ENCODE data around the gene SYNGR2. TPM values are rescaled to one million over a fixed set of nuclear protein-coding genes. Genes with fewer than 3 reads are reported as not detected.

The SYNGR2 gene
- total RNA-seq, 1 donor from 2014 or later, result 112 TPM

DNA sequence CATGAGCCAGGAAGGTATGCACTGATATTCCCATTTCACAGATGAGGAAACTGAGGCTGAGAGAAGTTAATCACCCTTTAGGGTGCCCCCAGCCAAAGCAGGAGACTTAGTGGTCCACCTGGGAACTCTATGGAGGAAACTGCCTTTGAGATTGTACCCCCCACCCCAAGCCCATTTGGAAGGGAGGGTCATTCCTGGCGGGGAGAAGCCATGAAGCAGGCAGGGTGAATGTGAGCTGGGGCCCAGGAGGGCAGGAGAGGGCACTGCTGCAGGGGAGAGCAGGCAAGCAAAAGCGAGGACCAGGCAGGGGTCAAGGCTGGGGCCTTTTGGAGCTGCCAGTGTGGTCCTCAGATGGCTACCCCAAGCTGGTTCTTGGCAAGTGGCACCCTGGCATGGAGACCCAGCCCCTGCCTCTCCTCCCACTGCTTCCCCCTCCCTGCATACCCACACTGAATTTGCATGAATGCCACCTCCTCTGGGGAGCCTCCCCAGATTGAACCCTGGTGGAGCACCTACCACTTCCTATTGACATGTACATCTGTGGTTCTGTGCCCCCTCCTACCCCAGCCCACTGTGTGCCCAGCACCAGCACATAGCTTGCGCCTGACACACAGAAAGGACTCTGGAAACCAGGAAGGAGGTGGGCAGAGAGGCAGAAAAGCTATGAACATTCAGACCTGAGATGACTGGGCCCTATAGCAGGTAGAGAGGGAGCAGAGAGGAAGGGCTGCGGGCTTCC is 38.9 kb upstream of the SYNGR2 start:
- intact Hi-C loops (cut with micrococcal nuclease), result loop anchor here (1.0 to 5.0 kb wide), 11 partner anchors 8 to 1392 kb away; partner anchors contain the start of genes AFMID, MFSD11, SOCS3 and SRSF2

DNA sequence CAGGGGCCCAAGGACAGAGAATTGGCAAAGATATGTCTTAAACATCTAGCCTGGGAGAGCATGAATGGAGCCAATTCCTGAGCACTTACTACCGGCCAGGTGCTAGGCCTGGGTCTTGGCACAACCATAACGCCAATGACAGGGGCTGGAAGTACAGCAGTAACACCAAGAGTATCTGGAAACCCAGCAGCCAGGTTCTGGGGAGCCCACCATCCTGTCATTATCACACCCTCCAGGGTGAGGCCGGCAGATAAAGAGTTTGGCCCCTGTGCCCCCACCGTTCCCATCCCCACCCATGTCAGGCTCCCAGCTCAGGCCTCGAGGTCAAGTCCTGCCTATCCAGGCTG is 38.3 kb upstream of the SYNGR2 start:
- intact Hi-C loops (cut with micrococcal nuclease), result loop anchor here (1.0 to 5.0 kb wide), 6 partner anchors 9 to 1393 kb away; partner anchors contain the start of genes MFSD11, SRSF2 and SYNGR2

DNA sequence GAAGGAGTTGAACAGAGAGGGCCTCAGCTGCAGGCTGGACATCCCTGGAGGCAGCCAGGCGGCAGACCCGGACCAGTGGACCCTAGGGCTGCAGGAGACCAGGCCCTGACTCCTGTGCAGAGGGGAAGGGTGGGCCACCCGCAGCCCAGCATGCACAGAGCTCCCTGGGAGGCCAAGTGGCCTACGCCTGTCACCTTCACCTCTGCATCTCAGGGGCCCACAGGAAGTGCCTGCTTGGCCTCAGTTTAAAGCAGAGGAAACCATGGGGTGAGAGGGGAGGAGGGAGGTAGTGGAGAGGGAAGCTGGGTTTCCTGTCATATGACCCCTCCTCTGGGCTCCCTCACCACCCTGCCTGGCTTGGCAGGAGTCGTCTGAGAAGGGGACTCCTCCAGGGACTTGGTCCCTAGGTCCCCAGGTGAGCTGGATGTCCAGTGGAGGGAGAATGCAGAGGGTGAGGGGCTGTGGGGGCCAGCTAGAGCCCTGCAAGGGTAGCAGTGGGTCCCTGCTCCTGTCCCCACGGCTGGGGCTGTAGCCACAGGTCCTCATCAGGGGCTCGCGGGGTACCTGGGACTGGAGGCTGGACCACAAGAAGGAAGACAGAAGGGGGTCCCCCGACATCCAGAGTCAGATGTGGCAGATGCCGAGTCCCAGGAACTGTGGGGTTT is 37.8 kb upstream of the SYNGR2 start, which contains the start of gene TMC8:
Gene TMC8 (plus strand): TSS at position 335 of the 665 bp plus-strand sequence. CDS start 818 bp downstream, outside the sequence.
- intact Hi-C loops (cut with micrococcal nuclease), result loop anchor here (1.0 to 5.0 kb wide), 7 partner anchors 9 to 1393 kb away; partner anchors contain the start of genes MFSD11, SRSF2 and SYNGR2

DNA sequence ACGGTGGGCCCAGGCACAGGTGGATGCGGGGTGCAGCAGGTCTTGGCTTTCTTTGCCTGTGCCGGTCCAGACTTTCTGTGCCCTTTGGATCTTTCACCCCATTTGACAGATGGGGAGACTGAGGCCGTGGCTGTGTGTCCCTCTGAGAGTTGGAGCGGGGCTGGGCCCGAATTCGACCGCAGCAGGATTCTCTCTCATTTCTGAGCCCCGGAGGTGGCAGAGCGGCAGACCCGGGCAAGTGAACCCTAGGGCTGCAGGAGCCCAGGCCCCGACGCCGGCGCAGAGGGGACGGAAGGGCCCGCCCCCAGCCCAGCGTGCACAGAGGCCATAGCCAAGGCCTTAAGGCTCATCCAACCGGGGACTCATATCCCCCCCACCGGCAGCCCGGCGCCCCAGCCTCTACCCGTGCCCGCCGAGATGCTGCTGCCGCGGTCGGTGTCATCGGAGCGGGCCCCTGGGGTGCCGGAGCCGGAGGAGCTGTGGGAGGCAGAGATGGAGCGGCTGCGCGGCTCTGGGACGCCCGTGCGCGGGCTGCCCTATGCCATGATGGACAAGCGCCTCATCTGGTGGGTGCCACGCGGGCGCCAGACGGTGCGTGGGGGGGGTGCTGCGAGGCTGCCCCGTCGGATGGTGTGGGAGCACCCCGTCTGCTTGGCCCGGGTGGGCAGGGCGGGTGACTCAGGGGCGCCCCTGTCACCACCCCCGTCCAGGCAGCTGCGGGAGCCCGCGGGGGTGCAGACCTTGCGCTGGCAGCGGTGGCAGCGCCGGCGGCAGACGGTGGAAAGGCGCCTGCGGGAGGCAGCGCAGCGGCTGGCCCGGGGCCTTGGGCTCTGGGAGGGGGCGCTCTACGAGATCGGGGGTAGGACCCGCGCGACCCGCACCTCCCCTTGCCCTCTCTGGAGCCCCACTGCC is 37.0 kb upstream of the SYNGR2 start:
- intact Hi-C loops (cut with micrococcal nuclease), result loop anchor here (1.0 to 5.0 kb wide), 5 partner anchors 36 to 1394 kb away; partner anchors contain the start of genes MFSD11, SRSF2 and SYNGR2

DNA sequence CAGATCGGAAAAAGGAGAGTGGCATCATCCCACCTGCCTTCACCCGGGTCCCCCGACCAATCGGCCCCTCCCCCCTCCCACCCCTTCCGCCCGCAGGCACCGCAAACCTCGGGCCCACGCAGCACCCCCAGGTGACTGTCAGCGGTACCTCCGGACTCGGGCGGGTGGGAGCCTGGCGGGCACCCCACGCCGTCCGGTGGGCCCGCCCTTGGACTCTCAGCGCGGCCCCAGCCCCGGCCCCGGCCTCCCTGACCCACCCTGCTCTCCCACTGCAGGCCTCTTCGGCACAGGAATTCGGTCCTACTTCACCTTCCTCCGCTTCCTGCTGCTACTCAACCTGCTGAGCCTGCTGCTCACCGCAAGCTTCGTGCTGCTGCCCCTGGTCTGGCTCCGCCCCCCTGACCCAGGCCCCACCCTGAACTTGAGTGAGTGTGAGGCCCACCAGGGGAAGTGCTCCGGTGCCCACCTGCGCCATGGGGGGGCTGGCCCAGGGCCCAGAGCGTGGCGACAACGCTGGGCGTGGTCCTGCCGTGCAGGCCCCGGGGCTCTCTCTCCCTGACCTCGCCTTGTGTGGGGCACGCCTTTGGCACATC is 36.2 kb upstream of the SYNGR2 start:
- intact Hi-C loops (cut with micrococcal nuclease), result loop anchor here (2.0 to 5.0 kb wide), 4 partner anchors 35 to 1395 kb away; partner anchors contain the start of genes MFSD11, SRSF2 and SYNGR2

DNA sequence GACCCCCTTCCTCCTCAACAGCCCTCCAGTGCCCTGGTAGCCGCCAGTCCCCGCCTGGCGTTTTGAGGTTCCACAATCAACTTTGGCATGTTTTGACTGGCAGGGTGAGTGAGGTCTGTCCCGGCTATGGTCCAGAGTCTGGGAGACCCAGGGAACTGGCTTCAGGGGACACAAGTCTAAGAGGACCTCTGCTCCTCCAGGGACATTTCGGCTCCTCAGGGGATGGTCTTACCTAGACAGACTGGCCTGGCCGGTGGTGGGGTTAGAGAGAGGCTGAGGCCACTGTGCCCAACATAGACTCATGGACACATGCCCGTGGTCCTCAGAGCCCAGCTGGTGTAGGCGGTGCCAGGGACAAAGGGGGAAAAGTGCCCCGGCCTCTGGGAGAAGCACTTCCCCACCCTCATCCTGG is 35.6 kb upstream of the SYNGR2 start:
- intact Hi-C loops (cut with micrococcal nuclease), result loop anchor here (2.0 to 5.0 kb wide), 4 partner anchors 35 to 1395 kb away; partner anchors contain the start of genes MFSD11, SRSF2 and SYNGR2

DNA sequence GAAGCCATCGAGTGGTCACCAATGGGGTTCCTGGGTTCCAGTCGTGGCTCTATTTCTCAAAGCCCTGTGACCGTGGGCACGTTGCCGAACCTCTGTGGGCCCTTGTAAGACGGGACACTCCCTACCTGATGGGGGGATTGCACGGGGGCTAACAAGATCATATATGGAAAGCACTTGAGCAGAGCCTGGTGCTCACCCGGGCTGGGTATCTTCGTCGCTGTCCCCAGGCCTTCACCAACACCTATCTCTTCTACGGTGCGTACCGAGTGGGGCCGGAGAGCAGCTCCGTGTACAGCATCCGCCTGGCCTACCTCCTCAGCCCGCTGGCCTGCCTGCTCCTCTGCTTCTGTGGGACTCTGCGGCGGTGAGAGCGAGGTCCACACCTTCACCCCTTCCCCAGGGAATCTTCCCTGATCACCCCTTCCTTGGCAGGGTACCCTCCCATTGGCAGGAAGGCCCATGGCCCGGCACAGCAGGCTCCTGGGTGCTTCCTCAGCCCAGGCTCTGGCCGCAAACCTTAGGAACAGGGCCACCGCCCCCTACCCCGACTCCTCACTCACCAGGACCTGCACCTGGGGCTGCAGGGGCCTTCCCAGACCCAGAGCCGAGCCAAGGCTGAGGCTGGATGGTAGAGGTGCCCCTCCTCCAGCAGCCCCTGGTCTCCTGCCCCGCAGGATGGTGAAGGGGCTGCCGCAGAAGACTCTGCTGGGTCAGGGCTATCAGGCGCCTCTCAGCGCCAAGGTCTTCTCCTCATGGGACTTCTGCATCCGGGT is 35.0 kb upstream of the SYNGR2 start:
- intact Hi-C loops (cut with micrococcal nuclease), result loop anchor here (2.0 to 5.0 kb wide), 4 partner anchors 34 to 1396 kb away; partner anchors contain the start of genes MFSD11, SRSF2 and SYNGR2

DNA sequence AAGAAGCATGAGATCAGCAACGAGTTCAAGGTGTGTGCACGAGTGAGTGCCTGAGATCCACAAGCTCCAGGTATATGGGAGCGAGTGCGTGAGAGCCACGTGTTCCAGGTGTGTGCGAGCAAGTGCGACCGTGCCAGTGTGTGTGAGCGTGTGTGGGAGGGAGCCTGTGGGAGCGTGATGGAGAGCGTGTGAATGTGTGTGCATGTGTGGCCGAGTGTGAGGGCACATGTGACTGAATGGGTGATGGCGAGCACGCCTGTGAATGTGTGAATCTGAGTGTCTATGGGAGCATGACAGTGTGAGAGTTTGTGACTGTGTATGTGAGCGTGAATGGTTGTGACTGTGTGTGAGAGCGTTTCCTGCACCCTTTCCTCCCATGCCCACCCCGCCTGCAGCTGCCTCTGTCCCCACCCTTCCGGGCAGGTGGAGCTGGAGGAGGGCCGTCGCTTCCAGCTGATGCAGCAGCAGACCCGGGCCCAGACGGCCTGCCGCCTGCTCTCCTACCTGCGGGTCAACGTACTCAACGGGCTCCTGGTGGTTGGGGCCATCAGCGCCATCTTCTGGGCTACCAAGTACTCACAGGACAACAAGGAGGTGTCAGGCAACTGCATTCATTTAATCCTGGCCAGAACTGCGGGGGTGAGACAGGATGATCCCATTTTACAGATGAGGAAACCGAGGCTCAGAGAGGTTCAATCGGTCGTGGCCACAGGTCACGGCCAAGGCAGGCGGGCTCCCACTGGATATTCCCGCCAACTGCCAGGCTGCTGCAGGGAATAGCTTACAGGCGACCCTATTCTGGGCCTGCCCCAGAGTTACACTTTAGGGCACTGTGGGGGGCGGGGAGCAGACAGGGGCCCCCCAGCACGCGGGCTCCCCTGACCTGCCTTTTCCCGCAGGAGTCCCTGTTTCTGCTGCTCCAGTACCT is 34.1 kb upstream of the SYNGR2 start:
- intact Hi-C loops (cut with micrococcal nuclease), result loop anchor here (1.0 to 5.0 kb wide), 8 partner anchors 13 to 1397 kb away; partner anchors contain the start of genes MFSD11, SOCS3, SRSF2 and SYNGR2

DNA sequence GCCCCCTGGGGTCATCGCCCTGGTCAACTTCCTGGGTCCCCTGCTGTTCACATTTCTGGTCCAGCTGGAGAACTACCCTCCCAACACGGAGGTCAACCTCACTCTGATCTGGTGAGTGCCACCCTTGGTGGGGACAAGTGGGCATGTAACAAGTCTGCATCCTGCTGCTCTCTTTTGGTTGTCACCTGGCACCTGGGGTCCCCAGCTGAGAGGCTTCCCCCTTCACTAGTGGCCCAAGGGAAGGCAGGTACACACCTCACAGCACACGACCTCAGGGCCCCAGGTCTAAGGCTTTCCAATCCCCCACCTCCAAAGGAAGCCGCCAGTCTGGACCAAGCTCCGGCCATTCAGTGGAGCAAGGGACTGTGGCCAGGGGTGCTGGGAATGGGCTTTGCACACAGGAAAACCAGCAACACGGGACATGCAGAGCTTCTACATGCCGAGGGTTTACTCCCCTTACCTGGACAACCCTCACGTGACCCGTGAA is 33.4 kb upstream of the SYNGR2 start:
- intact Hi-C loops (cut with micrococcal nuclease), result loop anchor here (1.0 to 5.0 kb wide), 7 partner anchors 14 to 1398 kb away; partner anchors contain the start of genes MFSD11, SOCS3, SRSF2 and SYNGR2

DNA sequence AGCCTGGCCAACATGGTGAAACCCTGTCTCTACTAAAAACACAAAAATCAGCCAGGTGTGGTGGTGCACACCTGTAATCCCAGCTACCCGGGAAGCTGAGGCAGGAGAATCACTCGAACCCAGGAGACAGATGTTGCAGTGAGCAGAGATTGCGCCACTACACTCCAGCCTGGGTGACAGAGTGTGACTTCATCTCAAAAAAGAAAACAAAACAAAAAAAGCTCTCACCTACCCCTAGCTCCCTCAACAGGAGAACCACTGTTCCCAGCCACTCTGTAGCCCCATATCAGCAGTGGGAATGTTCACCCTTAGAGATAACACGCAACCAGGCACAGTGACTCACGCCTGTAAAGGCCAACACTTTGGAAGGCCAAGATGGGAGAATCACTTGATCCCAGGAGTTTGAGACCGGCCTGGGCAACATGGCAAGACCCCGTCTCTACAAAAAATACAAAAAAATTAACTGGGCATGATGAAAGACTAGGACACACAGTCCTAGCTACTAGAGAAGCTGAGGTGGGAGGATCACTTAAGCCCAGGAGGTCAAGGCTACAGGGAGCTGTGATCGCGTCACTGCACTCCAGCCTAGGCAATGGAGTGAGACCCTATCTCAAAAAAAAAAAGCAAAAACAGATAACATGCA is 32.4 kb upstream of the SYNGR2 start:
- intact Hi-C loops (cut with micrococcal nuclease), result loop anchor here (2.0 kb wide), 1 partner anchor 225 kb away; the partner anchor contains the start of gene SOCS3

DNA sequence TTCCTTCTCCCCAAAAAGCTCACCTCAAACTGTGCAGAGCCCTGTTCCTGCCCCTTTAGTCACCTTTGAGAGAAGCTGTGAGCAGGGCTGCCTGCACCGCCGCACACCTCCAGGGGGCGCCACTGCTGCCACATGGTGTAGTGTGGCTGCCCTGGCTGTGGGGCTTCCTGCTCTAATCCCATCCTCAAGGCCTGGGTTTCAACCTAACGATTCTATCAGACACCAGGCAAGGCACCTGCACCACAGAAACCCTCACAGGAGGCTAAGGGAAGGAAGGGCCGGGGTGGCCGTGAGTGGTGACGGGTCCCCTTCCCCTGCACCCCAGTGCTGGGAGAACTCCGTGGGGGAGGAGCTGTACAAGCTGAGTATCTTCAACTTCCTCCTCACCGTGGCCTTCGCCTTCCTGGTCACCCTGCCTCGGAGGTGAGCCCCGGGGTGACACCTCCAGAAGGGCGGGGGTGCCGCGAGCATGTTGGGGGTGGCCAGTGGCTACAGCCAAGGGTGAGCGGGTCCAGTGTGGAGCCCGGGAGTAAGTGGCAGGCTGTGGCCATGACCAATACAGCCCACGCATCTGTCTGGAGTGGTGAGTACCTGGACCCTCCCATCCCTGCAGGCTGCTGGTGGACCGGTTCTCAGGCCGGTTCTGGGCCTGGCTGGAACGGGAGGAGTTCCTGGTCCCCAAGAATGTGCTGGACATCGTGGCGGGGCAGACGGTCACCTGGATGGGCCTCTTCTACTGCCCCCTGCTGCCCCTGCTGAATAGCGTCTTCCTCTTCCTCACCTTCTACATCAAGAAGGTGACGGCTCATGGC is 30.8 kb upstream of the SYNGR2 start:
- intact Hi-C loops (cut with micrococcal nuclease), result no loop called here

DNA sequence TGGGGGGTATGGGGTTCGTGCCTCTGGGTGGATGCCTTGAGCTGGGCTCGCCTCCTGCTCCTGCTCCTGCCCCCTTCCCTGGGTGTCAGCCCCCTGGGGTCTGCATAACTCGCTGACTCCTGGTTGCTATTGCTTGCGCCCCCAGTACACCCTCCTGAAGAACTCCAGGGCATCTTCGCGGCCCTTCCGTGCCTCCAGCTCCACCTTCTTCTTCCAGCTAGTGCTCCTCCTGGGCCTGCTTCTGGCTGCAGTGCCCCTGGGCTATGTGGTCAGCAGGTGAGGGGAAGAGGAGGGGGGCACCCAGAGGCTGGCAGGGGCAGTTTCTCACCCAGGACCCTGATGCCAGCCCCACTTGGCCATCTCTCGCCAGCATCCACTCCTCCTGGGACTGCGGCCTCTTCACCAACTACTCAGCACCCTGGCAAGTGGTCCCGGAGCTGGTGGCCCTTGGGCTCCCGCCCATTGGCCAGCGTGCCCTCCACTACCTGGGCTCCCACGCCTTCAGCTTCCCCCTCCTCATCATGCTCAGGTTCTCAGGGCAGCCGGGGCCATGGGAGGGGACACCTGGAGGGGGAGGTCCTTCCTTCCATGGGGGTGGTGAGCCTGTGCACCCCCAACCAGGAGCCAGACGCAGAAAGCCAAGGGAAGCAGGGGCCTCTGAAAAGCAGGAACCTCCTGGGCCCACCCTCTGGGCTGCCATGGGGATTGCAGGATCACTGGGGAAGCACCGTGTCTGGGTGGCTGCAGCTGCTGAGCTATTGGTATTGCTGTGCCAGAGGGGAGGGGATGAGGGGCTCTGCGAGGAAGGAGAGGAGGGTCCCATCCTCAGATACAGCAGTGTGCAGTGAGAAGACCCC is 29.9 kb upstream of the SYNGR2 start:
- intact Hi-C loops (cut with micrococcal nuclease), result no loop called here

DNA sequence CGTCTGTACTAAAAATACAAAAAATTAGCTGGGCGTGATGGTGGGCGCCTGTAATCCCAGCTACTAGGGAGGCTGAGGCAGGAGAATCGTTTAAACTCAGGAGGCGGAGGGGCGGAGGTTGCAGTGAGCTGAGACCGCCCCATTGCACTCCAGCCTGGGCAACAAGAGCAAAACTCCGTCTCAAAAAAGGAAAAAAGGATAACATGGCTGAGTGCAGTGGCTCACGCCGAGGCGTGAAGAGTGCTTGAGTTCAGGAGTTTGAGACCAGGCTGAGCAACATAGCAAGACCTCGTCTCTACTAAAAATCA is 28.6 kb upstream of the SYNGR2 start:
- intact Hi-C loops (cut with micrococcal nuclease), result loop anchor here (1.0 to 2.0 kb wide), 7 partner anchors 10 to 182 kb away; partner anchors contain the start of genes AFMID, BIRC5, SYNGR2 and TK1

DNA sequence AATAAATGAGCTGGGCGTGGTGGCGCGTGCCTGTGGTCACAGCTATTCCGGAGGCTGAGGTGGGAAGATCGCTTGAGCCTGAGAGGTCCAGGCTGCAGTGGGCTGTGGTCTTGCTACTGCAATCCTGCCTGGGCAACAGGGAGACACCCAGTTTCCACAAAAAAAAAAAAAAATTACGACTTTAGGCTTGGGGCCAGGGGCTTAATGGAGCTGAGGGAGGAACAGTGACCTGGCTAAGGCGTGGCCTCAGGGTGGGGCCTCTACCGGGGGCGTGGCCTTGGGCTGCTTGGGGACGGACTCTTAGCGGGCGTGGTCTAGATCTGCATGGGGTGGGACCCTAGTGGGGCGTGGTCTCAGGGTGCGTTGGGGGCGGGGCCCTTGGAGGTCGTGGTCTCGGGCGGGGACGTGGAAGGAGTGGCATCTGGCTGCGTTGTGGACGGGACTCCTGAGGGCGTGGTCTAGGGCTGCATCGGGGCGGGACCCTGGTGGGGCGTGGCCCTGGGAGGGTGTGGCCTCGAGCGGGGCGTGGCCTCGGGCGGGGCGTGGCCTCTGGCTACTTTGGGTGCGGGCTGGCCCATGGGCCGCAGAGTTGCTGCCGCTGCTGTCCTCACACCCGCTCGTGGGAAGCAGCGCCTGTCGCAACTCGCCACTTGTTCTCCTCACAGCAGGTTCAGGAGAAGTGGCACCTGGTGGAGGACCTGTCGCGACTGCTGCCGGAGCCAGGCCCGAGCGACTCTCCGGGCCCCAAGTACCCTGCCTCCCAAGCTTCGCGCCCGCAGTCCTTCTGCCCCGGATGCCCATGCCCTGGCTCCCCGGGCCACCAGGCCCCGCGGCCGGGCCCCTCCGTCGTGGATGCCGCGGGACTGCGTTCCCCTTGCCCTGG is 28.0 kb upstream of the SYNGR2 start:
- intact Hi-C loops (cut with micrococcal nuclease), result loop anchor here (1.0 to 2.0 kb wide), 7 partner anchors 10 to 182 kb away; partner anchors contain the start of genes AFMID, BIRC5, SYNGR2 and TK1
